Measurements from ENCODE around the gene WDR47.
"Not testable (repeated sequence)": the region's sequence is repeated elsewhere in the genome, so short reads cannot be mapped to it uniquely, and the experiment has no call there.

The WDR47 gene

DNA sequence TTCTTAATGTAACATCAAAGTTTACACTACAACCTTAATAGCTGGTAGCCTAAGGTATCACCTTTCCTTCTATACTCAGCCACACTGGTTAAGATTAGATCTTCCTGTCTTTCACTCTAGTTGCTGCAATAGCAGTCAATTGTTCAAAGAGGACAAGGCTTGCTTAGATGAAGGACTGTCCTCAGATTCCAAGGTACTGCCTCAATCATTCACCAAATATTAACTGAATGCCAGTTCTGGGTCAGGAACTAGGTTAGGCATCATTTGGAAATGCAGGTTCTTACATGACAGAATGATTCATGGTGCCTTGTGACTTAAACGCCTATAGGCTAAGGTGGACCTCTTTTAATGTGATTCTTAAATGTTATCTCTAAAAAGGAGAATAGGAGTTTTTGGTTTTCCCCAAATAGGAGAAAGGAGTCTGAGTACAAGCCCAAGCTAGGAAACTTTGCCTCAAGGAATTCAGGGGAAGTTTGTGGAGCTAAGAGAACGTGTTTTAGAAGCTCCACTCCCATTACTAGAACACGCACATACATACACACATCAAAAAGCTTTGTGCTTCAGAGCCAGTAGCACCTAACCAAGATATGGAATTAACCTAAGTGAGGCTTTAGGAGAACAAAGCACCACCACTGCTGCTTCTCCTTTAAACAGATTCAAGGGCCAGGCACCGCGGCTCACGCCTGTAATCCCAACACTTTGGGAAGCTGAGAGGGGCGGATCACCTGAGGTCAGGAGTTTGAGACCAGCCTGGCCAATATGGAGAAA, 8.5 kb upstream of the WDR47 start:
- no peak for DNase-seq

DNA sequence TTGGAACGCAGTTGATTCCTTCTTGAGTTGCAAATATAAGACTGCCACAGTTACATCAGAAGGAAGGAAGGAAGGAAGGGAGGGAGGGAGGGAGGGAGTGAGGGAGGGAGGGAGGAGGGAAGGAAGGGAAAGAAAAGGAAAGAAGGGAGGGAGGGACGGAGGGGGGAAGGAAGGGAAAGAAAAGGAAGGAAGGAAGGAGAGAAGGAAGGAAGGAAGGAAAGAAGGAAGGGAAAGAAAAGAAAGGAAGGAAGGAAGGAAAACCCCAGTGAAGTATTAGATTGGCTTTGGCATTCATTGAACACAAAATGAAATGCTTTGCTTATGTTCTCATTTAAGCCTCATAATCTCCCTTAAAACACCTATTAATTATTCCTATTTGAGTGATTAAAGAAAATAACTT, 6.4 kb upstream of the WDR47 start:
- no peak for DNase-seq

DNA sequence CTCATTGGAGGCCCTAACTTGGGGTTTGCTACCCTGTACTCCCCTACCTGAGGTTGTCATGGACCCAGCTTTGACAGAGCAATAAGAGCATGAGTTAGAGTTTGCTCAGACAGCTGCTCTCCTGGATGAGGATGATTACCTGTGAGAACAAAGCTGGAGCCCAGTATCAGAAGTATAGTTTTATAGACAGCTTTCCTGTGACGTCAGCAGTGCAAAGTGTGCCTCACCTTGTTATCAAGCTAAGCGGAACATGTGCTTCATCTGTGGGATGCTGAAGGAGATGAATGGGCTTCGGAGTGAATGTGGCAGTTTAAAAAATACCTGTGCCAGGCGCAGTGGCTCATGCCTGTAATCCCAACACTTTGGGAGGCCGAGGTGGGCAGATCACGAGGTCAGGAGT, 5.4 kb upstream of the WDR47 start:
- no peak for DNase-seq

DNA sequence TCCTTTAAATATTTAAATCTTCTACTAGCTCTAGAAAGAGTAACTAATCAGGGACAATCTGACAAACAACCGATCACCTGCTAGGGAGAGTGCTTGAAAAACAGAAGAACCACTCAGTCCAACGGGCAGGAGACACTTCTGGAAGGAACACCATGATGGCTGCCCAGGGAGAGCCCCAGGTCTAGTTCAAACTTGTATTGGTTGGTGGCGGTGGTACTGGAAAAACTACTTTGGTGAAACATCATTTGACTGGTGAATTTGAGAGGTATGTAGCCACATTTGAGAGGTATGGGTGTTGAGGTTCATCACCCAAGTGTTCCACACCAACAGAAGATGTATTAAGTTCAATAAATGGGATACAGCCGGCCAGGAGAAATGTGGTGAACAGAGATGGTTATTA, 4.8 kb upstream of the WDR47 start:
- no peak for DNase-seq

- no peak for DNase-seq
These were observed 3.7 kb upstream of the WDR47 start for GRCh38 chr1:109045595-109045994.

DNA sequence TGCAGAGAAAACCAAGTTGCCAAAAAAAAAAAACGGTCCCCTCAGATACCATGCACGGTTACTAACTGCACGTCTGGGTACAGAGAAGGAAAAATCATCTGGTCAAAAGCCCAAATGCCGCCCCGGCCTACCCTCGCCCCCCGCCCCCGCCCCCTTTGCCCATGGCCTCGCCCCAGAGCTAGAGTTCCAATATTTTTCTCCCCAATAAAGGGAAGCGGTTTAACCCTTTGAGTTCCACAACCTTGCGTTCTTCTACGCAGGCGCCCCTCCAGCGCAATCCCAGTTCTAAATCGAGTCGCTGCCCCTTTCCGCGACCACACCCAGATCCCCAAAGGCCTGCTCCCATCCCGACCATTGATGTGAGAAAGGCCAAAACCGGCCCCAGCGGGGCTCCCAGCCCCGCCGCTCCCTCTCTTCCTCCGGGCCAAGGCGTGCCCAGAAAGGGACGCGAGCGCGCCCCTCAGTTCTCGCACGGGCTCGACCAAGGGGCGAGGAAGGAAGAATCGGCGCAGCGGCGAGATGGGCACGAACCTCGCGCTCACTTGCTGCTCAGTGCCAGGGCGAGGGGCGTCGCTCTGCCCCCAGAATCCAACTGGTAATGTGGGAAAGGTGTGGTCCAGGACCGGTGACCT, 797 bp downstream of the WDR47 start:
- DNase-seq = peak; percentile 51

DNA sequence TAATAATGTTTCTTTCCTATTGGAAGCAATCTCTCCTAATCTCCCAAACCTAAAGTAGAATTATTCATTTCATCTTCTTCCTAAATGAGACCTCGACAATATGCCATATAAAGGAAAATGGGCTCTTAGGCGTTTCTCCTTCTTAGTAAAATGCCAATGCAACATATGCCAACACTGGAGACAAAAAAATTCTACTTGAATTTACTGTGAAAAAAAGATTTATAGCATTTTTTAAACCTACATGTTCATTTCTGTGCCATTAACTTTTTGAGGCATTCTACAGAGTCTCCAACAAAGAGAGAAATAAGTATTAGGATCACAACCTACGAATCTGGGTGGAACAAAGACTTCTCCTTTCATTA, 1.3 kb downstream of the WDR47 start:
- DNase-seq = no peak

DNA sequence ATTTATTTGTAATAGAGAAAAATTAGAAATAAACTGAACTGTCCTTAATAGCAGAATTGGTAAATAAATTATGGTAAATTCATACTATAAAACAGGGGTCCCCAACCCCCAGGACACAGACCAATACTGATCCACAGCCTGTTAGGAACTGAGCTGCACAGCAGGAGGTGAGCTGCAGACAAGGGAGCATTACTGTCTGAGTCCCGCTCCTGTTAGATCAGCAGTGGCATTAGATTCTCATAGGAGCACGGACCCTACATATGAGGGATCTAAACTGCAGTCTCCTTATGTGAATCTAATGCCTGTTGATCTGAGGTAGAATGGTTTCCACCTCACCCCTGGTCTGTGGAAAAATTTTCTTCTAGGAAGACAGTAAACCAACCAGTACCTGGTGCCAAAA, 7.5 kb downstream of the WDR47 start:
- DNase-seq = no peak

- not testable (repeated sequence) for DNase-seq
These were observed 12.4 kb downstream of the WDR47 start for GRCh38 chr1:109029493-109029892.

DNA sequence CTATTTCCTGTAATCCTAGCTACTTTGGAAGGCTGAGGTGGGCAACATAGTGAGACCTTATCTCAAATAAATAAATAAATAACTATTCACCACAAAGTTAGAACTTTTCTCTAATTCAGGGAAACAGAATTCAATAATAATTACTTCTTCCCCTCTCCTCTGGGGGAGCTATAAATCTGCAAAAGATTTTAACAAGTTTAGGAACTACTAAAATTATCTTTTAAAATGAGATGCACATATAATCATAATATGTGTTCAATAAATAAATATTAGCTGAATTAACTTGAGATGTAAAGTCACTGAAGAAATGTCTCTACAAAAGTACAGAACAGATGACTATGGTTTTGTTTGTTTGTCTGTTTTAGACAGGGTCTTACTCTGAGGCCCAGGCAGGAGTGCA, 14.1 kb downstream of the WDR47 start:
- DNase-seq = no peak

DNA sequence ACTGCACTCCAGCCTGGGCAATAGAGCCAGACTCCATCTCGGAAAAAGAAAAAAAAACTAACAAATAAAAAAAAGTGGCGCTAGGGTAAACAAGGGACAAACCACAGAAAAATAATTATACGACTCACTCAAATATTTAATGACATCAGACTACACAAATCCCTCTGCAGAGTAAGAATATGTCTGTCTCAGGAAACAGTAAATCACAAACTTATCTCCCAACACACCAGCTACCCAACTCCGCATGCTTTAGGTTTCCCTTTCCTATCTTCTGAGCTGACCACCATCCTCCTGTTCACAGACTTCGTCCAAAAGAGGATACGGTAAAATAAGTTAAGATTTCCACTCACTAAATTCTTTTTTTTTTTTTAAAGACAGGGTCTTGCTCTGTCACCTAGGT, 16.2 kb downstream of the WDR47 start:
- no peak for DNase-seq

- no peak for DNase-seq
These were observed 17.3 kb downstream of the WDR47 start for GRCh38 chr1:109024646-109025045.

- DNase-seq = no peak
These were observed 21.1 kb downstream of the WDR47 start for GRCh38 chr1:109020693-109021257.

DNA sequence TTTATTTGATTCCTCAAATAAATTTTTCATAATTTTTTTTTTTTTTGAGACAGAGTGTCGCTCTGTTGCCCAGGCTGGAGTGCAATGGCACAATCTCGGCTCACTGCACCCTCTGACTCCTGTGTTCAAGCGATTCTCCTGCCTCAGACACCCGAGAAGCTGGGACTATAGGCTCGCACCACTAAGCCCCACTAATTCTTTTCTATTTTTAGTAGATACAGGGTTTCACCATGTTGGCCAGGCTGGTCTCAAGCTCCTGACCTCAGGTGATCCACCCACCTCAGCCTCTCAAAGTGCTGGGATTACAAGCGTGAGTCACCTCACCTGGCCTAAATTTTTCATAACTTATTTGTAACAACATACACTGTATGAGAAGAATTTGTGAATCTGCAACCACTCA, 24.2 kb downstream of the WDR47 start:
- not testable (repeated sequence) for DNase-seq

GRCh38 chr1:109017134-109017533, 24.8 kb downstream of the WDR47 start:
- no peak for DNase-seq

DNA sequence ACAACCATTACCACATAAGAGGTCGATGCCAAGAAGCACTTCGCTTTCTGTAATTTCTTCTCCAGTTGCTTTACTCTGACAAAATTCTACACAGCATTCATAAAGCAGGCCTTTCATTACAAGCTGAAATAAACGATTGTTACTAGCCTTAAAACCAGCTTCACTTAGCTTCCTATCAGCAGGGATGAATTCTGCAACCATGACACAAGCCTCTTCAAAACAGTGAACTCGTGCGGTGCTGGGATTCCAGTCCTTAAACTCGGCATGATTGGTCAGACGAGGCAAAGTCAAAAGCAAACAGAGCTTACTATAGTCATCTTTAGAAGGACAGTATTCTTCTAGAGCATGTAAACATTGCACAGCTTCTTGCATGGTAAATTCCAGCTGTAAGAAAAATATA, 30.6 kb downstream of the WDR47 start:
- no peak for DNase-seq

DNA sequence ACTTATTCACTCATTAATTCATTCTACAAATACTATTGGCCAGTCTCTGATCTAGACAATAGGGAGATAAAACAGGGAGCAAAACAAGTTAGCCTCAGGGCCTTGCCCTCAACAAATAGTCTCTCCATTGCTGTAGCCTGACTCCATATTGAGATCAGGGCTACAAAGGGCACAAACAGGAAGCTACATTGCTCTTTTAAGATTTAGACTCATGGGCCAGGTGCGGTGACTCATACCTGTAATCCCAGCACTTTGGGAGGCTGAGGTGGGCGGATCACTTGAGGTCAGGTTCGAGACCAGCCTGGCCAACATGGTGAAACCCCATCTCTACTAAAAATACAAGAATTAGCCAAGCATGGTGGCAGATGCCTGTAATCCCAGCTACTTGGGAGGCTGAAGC, 45.3 kb downstream of the WDR47 start:
- peak; percentile 30 for DNase-seq

GRCh38 chr1:108983114-108983513, 58.8 kb downstream of the WDR47 start:
- DNase-seq = no peak

- DNase-seq = no peak
These were observed 65.2 kb downstream of the WDR47 start for GRCh38 chr1:108976658-108977057.

- no peak for DNase-seq
These were observed 69.0 kb downstream of the WDR47 start for GRCh38 chr1:108972951-108973350.

DNA sequence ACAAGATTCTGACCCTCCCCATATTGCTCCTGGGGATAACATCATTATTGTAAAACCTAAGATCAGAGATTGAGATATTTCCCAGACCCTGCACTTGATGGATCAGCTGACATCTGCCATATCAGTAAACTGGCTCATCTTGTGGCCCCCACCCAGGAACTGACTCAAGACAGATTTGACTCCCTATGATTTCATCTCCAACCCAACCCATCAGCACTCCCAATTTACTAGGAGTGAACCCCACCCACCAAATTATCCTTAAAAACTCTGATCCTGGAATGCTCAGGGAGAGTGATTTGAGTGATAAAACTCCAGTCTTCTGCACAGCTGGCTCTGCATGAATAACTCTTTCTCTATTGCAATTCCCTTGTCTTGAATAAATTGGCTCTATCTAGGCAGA, 72.6 kb downstream of the WDR47 start:
- no peak for DNase-seq

- peak; percentile 93 for DNase-seq
These were observed 78.7 kb downstream of the WDR47 start, which contains the start of gene CLCC1 for GRCh38 chr1:108963052-108963686. Gene CLCC1 (minus strand): TSS chr1:108963484. CDS start chr1:108950437, 13,047 bp downstream.

DNA sequence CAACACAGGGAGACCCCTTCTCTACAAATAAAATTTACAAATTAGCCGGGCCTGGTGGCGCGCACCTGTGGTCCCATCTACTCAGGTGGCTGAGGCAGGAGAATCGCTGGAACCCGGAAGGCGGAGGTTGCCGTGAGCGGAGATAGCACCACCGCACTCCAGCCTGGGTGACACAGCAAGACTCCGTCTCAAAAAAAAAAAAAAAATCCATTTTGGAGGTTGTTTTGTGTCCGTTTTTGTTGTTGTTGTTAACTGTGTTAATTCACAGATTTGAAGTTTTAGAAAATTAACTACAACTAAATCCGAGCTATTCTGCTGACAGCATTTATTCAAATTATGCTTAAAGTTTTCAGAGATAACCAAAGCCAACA, 79.2 kb downstream of the WDR47 start:
- peak; percentile 46 for DNase-seq
